Testis (tissue), 3 donors: Measurements from ENCODE around the gene KRT72. TPM values are rescaled to one million over a fixed set of nuclear protein-coding genes. Genes with fewer than 3 reads are reported as not detected.

Experiments used
- DNase-seq: peaks from one replicate; pipeline ENCODE4 v3.0.0-alpha.2; 2019
- H3K27ac ChIP-seq, 2 donors: fragments of 200-600 bp; sonication (generic); one replicate each; pipeline ENCODE4 v1.5.1; 2019
- H3K27me3 ChIP-seq: fragments of 200-600 bp; sonication (generic); one replicate; pipeline ENCODE4 v1.5.1; 2019
- H3K36me3 ChIP-seq: fragments of 200-600 bp; sonication (generic); one replicate; pipeline ENCODE4 v1.5.1; 2017; ENCODE audit warnings: low read depth; ENCODE audit errors: missing control alignments
- H3K4me1 ChIP-seq: fragments of 200-600 bp; sonication (generic); one replicate; pipeline ENCODE4 v1.5.1; 2019
- H3K4me3 ChIP-seq, 2 donors: fragments of 200-600 bp; sonication (generic); one replicate each; pipeline ENCODE4 v1.5.1; 2017 to 2019
- H3K9me3 ChIP-seq: fragments of 200-600 bp; sonication (generic); one replicate; pipeline ENCODE4 v1.5.1; 2017
- CTCF ChIP-seq, 3 experiments: fragments of 450-650 bp in 2 of 3; fragments of 200-600 bp in 1 of 3; sonication (generic) in 1 of 3; IDR thresholded peaks; one replicate each; pipeline ENCODE4 v1.5.1; 2016 to 2019; ENCODE audit warnings: antibody characterized with exemption in 3 of 3, mild to moderate bottlenecking in 2 of 3, moderate library complexity in 1 of 3
- POLR2A ChIP-seq: fragments of 450-650 bp; IDR thresholded peaks from one replicate; pipeline ENCODE4 v1.6.1; 2017; ENCODE audit warnings: antibody characterized with exemption, mild to moderate bottlenecking, moderate library complexity
- WGBS, 2 donors: methylation state at CpG; one replicate each; pipeline ENCODE4 v1.1.5; 2018; 5-methylcytosine and 5-hydroxymethylcytosine counted together
- intact Hi-C: fragments of 100-400 bp; cut with DNase I; formaldehyde crosslinking; loops from one replicate; pipeline ENCODE4 v1.15.1; 2023; ENCODE audit warnings: low total_unique reads
- polyA plus RNA-seq: library from polyadenylated mRNA; stranded (reverse); fragments of 350-450 nt; fragmentation: Illumina TruSeq; extraction: RNeasy Lipid Tissue Mini Kit (QIAGEN cat#74804); gene quantifications from one replicate; pipeline ENCODE4 v1.2.3, GENCODE V29; 2014; ENCODE audit warnings: low read depth, low replicate concordance; ENCODE audit not compliant: insufficient read depth
- total RNA-seq, 2 donors: library from RNA; depleted of rRNA; stranded (reverse); fragments of >200 nt; gene quantifications; one replicate each; pipeline ENCODE4 v1.2.3, GENCODE V29; 2016

Gene KRT72
- total and polyA plus RNA-seq, 3 donors from 2014 or later, result 11.7 to 85.0 (median 16.5) TPM

GRCh38 chr12:52634266-52635056, 33.2 kb upstream of the KRT72 start:
- DNase-seq, result peak; percentile 89
- intact Hi-C loops, result no loop called here
- Histone ChIP-seq H3K4me3 (no peak overlapping the region), H3K27ac (no peak overlapping the region), H3K36me3 (no peaks in the 10 kb centered on the region), H3K4me1 (peaks cover 3% of the 10 kb centered on the region), H3K27me3 (no peaks in the 10 kb centered on the region), H3K9me3 (no peaks in the 10 kb centered on the region)
- WGBS, 2 donors, result 65 to 66% methylated on average over 6 of the region's 7 CpGs
- TF ChIP-seq POLR2A (no peak), CTCF (IDR thresholded peaks at IDR 0.05) (no peak)

GRCh38 chr12:52633383-52633782, 32.1 kb upstream of the KRT72 start:
- TF ChIP-seq CTCF (IDR thresholded peaks at IDR 0.05) (no peak), POLR2A (no peak)
- Histone ChIP-seq H3K4me1 (peaks cover 3% of the 10 kb centered on the region), H3K27me3 (no peaks in the 10 kb centered on the region), H3K9me3 (no peaks in the 10 kb centered on the region), H3K4me3 (no peak overlapping the region), H3K36me3 (no peaks in the 10 kb centered on the region), H3K27ac (no peak overlapping the region)
- DNase-seq, result no peak
- WGBS, 2 donors, result 55 to 63% methylated on average over 4 of the region's 4 CpGs
- intact Hi-C loops, result no loop called here

GRCh38 chr12:52632656-52633055, 31.4 kb upstream of the KRT72 start:
- no peak overlapping the region for H3K4me3 ChIP-seq
- H3K27ac ChIP-seq, result no peak overlapping the region
- no peaks in the 10 kb centered on the region for H3K9me3 ChIP-seq
- TF ChIP-seq CTCF (IDR thresholded peaks at IDR 0.05) (no peak), POLR2A (no peak)
- DNase-seq, result no peak
- no peaks in the 10 kb centered on the region for H3K36me3 ChIP-seq
- 51 to 64% methylated on average over 4 of the region's 4 CpGs for WGBS, 2 donors
- intact Hi-C loops, result no loop called here
- H3K27me3 ChIP-seq, result no peaks in the 10 kb centered on the region
- H3K4me1 ChIP-seq, result peaks cover 3% of the 10 kb centered on the region

GRCh38 chr12:52631676-52632459, 30.6 kb upstream of the KRT72 start:
- Histone ChIP-seq H3K4me1 (peaks cover 3% of the 10 kb centered on the region), H3K9me3 (no peaks in the 10 kb centered on the region), H3K27me3 (no peaks in the 10 kb centered on the region), H3K36me3 (no peaks in the 10 kb centered on the region), H3K27ac (no peak overlapping the region), H3K4me3 (no peak overlapping the region)
- TF ChIP-seq POLR2A, result no peak
- TF ChIP-seq CTCF (IDR thresholded peaks at IDR 0.05), result no peak
- 81 to 82% methylated on average over 3 to 6 of the region's 6 CpGs for WGBS, 2 donors
- DNase-seq, result no peak
- intact Hi-C loops, result no loop called here
